ENCODE measurements around the gene BCLAF3. TPM values are rescaled to one million over a fixed set of nuclear protein-coding genes. Genes with fewer than 3 reads are reported as not detected.

The BCLAF3 gene
- total and polyA plus RNA-seq, 2 of the 13 experiments (the other 11 are each of a cell fraction or from before 2014, with no cell fraction given), result 1.5 to 2.7 TPM

DNA sequence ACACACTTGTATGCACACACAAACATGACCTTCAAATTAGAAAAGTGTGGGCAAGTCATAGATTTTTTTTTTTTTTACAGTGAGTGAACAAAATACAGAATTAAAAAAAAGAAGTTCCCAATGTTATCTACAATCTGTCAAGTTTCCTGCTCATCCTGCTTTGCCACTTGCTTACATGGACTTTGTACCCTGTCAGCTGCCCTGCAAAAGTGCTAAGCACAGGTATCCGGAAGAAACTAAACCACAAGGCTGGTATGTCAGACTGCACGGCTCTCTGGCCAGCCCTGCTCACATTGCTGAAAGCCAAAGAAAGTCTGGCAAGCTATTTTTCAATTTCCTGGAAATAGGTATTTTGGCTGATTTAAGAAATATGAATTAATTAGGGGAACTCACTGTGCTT is 38.9 kb upstream of the BCLAF3 start:
- Histone ChIP-seq H2AFZ (ENCODE audit: low read length) (no peak overlapping the region), H3K9ac (ENCODE audit: insufficient read depth, low read depth, low read length) (no peak overlapping the region), H4K20me1 (ENCODE audit: insufficient read depth, low read length) (no peaks in the 10 kb centered on the region), H3K9me3 (ENCODE audit: low read length) (no peaks in the 10 kb centered on the region), H3K27me3 (ENCODE audit: control insufficient read depth in 1 of 2, insufficient read depth in 2 of 2, low read length in 2 of 2) (no peaks in the 10 kb centered on the region), H3K4me3 (replicated peaks in 1 of 3; ENCODE audit: insufficient read depth in 1 of 3, low read depth in 2 of 3, low read length in 3 of 3) (no peak overlapping the region), H3K27ac (ENCODE audit: extremely low read length, insufficient read depth, low read length) (peak overlapping the region; percentile 64), H3K4me1 (ENCODE audit: insufficient read depth, low read length) (peaks cover 47% of the 10 kb centered on the region), H3K36me3 (replicated peaks in 1 of 2; ENCODE audit: control insufficient read depth in 1 of 2, insufficient read depth in 2 of 2, low read length in 2 of 2) (peaks cover 0 to 1% of the 10 kb centered on the region in 2 experiments; a peak in 1 of 5 replicates), H3K4me2 (ENCODE audit: low read depth, low read length) (peak overlapping the region; percentile 32), H3K79me2 (ENCODE audit: insufficient read depth, low read length) (no peaks in the 10 kb centered on the region)
- ATAC-seq (peak; percentile 94), DNase-seq (ENCODE audit: low spot score) (peak; percentile 82), FAIRE-seq (peak; percentile 94)
- POLR2A ChIA-PET, result no interaction called here
- no TSS peak for BruUV-seq (replicated peaks)
- intact Hi-C loops (cut with micrococcal nuclease; ENCODE audit: unreplicated experiment), result no loop called here
- in situ Hi-C loops (cut with HindIII; ENCODE audit: extremely low pct_ligation_motif_present, low pct_unique_long_range_greater_than_20kb), result no loop called here
- 0% methylated on average over 2 of the region's 2 CpGs for WGBS (ENCODE audit: low lambda C conversion rate)
- CTCF ChIA-PET (ENCODE audit: low intra/inter-chr PET ratio, low total read pairs), result no interaction called here
- TF ChIP-seq PCBP2 (optimal IDR thresholded peaks at IDR 0.05; ENCODE audit: low read depth, low read length, poor library complexity, severe bottlenecking) (no peak), ZNF589 (CRISPR knock-in tag; conservative IDR thresholded peaks at IDR 0.05) (no peak), ASH2L (IDR thresholded peaks at IDR 0.05; ENCODE audit: insufficient read length, low read depth, low read length) (no peak), ZNF766 (CRISPR knock-in tag; IDR thresholded peaks at IDR 0.05; ENCODE audit: borderline replicate concordance) (no peak), ZNF44 (CRISPR knock-in tag; IDR thresholded peaks at IDR 0.05) (no peak), ZFP41 (CRISPR knock-in tag; IDR thresholded peaks at IDR 0.05; ENCODE audit: borderline replicate concordance) (no peak), PHF8 (CRISPR knock-in tag; IDR thresholded peaks at IDR 0.05) (no peak), PAWR (CRISPR knock-in tag; IDR thresholded peaks at IDR 0.05; ENCODE audit: borderline replicate concordance) (no peak), NFKBIZ (CRISPR knock-in tag; IDR thresholded peaks at IDR 0.05) (no peak), RFXAP (CRISPR knock-in tag; IDR thresholded peaks at IDR 0.05; ENCODE audit: borderline replicate concordance) (no peak), NCOA2 (CRISPR knock-in tag; IDR thresholded peaks at IDR 0.05) (0 out of 2 replicates have a peak, but pooled peaks have one; percentile 29), MED1 (CRISPR knock-in tag; IDR thresholded peaks at IDR 0.05) (peak; percentile 45; the same call in 1 of the 2 replicates)
- TF ChIP-seq, protein P1, sequence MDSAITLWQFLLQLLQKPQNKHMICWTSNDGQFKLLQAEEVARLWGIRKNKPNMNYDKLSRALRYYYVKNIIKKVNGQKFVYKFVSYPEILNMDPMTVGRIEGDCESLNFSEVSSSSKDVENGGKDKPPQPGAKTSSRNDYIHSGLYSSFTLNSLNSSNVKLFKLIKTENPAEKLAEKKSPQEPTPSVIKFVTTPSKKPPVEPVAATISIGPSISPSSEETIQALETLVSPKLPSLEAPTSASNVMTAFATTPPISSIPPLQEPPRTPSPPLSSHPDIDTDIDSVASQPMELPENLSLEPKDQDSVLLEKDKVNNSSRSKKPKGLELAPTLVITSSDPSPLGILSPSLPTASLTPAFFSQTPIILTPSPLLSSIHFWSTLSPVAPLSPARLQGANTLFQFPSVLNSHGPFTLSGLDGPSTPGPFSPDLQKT (CRISPR knock-in tag; IDR thresholded peaks at IDR 0.05; ENCODE audit: borderline replicate concordance), result no peak
- TF ChIP-seq, protein P2, sequence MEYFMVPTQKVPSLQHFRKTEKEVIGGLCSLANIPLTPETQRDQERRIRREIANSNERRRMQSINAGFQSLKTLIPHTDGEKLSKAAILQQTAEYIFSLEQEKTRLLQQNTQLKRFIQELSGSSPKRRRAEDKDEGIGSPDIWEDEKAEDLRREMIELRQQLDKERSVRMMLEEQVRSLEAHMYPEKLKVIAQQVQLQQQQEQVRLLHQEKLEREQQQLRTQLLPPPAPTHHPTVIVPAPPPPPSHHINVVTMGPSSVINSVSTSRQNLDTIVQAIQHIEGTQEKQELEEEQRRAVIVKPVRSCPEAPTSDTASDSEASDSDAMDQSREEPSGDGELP (IDR thresholded peaks at IDR 0.05; ENCODE audit: borderline replicate concordance, low read depth), result peak; percentile 85
- TF ChIP-seq, protein P3, sequence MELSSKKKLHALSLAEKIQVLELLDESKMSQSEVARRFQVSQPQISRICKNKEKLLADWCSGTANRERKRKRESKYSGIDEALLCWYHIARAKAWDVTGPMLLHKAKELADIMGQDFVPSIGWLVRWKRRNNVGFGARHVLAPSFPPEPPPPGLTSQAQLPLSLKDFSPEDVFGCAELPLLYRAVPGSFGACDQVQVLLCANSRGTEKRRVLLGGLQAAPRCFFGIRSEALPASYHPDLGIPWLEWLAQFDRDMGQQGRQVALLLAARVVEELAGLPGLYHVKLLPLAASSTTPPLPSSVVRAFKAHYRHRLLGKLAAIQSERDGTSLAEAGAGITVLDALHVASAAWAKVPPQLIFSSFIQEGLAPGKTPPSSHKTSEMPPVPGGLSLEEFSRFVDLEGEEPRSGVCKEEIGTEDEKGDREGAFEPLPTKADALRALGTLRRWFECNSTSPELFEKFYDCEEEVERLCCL (CRISPR knock-in tag; IDR thresholded peaks at IDR 0.05; ENCODE audit: borderline replicate concordance), result no peak
- TF ChIP-seq, protein P4, sequence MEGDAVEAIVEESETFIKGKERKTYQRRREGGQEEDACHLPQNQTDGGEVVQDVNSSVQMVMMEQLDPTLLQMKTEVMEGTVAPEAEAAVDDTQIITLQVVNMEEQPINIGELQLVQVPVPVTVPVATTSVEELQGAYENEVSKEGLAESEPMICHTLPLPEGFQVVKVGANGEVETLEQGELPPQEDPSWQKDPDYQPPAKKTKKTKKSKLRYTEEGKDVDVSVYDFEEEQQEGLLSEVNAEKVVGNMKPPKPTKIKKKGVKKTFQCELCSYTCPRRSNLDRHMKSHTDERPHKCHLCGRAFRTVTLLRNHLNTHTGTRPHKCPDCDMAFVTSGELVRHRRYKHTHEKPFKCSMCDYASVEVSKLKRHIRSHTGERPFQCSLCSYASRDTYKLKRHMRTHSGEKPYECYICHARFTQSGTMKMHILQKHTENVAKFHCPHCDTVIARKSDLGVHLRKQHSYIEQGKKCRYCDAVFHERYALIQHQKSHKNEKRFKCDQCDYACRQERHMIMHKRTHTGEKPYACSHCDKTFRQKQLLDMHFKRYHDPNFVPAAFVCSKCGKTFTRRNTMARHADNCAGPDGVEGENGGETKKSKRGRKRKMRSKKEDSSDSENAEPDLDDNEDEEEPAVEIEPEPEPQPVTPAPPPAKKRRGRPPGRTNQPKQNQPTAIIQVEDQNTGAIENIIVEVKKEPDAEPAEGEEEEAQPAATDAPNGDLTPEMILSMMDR (CRISPR knock-in tag; IDR thresholded peaks at IDR 0.05), result no peak
- TF ChIP-seq, protein P5, sequence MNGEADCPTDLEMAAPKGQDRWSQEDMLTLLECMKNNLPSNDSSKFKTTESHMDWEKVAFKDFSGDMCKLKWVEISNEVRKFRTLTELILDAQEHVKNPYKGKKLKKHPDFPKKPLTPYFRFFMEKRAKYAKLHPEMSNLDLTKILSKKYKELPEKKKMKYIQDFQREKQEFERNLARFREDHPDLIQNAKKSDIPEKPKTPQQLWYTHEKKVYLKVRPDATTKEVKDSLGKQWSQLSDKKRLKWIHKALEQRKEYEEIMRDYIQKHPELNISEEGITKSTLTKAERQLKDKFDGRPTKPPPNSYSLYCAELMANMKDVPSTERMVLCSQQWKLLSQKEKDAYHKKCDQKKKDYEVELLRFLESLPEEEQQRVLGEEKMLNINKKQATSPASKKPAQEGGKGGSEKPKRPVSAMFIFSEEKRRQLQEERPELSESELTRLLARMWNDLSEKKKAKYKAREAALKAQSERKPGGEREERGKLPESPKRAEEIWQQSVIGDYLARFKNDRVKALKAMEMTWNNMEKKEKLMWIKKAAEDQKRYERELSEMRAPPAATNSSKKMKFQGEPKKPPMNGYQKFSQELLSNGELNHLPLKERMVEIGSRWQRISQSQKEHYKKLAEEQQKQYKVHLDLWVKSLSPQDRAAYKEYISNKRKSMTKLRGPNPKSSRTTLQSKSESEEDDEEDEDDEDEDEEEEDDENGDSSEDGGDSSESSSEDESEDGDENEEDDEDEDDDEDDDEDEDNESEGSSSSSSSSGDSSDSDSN (CRISPR knock-in tag; IDR thresholded peaks at IDR 0.05), result no peak
